HG03139 (cell line): ENCODE measurements around the gene CKS1B.
"Not testable (repeated sequence)": the region's sequence is repeated elsewhere in the genome, so short reads cannot be mapped to it uniquely, and the experiment has no call there.

Experiments used
- ATAC-seq: cut with Tn5 transposase; IDR thresholded peaks from one replicate; pipeline ENCODE4 v1.9.1; 2021; ENCODE audit not compliant: unreplicated experiment

CKS1B gene

GRCh38 chr1:154963643-154964042 lies 10.8 kb upstream of the CKS1B start:
- ATAC-seq: no peak

DNA sequence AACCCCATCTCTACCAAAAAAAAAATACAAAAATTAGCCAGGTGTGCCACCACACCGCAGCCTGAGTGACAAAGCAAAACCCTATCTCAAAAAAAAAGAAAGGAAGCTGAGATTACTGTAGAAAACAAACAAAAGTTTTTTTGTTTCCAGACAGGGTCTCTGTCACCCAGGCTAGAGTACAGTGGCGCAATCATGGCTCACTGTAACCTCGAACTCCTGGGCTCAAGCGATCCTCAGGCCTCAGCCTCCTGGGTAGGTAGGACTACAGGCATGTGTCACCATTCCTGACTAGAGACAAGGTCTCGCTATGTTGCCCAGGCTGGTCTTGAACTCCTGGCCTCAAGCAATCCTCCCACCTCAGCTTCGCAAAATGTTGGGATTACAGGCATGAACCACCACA lies 10.1 kb upstream of the CKS1B start:
- no peak for ATAC-seq

DNA sequence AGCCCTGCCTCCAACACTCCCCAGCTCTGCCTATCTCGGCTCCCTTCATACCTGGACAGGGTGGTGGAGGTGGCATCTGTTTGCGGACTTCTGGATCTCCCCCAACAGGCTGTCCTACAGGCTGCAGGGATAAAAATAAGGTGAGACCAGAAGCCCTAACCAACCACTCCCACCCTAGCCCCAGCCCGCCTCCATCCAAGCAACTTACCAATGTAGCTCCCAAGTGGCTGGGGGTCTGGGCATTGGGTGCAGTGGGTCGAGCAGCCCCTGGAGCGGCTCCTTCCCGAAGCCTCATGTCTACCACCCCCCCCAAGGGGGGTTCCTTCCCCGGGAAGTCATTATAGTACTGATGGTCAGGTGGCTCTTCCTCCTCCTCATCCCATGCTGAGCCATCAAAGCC lies 8.4 kb upstream of the CKS1B start:
- ATAC-seq: no peak

DNA sequence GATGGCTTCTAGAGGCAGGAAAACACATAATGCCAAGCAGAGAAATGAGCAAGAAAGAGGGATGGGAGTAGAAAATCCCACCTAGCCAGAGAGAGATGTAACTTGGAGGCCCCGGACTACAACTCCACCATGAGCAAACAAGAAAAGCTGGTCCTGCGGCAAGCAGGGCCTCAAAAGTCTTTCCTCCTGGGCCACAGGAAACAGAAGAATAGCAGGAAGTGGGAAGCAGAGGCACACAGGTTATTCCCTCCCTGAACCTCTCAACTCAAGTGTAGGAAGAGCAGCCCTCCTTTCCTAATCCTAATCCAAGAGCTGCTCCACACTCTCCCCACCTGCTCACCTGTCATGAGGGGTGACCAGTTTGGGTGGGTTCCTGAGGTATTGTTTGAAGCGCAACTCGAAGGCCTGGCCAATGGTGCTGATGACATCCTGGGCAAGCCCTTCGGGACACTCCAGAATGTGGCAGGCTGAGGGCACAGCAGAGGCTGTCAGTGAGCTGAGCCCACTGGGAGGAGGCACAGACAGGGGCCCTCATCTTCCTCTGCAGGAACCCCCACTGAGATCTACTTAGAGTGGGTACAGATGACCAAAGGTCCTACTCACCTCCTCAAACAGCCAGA lies 7.0 kb upstream of the CKS1B start:
- ATAC-seq: no peak

GRCh38 chr1:154968731-154969130 lies 5.8 kb upstream of the CKS1B start:
- no peak for ATAC-seq

GRCh38 chr1:154969246-154969645 lies 5.2 kb upstream of the CKS1B start:
- ATAC-seq: no peak

GRCh38 chr1:154969860-154970452 lies 4.5 kb upstream of the CKS1B start:
- ATAC-seq: no peak

- ATAC-seq: no peak
Measured at GRCh38 chr1:154970631-154971340, 3.7 kb upstream of the CKS1B start, which contains the start of gene SHC1. Gene SHC1 (minus strand): TSS chr1:154970747. CDS start chr1:154970526, 221 bp downstream.

GRCh38 chr1:154971341-154971998 lies 3.0 kb upstream of the CKS1B start:
- no peak for ATAC-seq

GRCh38 chr1:154972213-154972516 lies 2.3 kb upstream of the CKS1B start:
- ATAC-seq: no peak

GRCh38 chr1:154972517-154973343 lies 1.8 kb upstream of the CKS1B start:
- no peak for ATAC-seq

- ATAC-seq: peak; percentile 13
Measured at GRCh38 chr1:154973344-154974101, 958 bp upstream of the CKS1B start.

DNA sequence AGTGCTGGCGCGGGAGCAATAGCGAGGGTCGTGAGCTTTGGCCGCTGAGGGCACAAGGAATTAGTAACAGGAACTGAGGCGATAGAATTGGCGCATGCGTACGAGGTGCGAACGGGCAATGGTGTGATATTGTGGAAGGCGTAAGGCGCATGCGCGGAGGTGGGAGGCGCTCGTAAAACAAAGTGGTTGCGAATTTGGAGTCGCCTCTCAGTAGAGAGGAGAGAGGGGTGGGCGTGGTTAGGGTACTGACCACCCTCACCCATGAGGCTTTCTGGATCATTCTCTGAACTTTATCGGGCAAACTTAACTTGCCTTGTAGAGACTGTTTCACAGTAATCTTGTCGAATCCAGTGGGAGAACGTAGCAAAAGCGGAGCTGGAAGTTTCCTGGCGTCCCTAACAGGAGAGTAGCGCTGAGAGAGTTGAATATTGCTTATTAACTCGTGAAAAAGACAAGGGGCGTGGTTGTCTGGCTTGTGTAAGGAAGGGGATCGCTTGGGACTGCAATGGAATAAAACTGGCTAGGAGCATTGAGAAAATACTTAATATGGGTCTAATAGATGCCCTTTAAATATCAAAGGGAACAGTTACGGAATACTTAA lies 427 bp downstream of the CKS1B start:
- ATAC-seq: peak; percentile 33

- no peak for ATAC-seq
Measured at GRCh38 chr1:154975409-154976059, 1.1 kb downstream of the CKS1B start.

DNA sequence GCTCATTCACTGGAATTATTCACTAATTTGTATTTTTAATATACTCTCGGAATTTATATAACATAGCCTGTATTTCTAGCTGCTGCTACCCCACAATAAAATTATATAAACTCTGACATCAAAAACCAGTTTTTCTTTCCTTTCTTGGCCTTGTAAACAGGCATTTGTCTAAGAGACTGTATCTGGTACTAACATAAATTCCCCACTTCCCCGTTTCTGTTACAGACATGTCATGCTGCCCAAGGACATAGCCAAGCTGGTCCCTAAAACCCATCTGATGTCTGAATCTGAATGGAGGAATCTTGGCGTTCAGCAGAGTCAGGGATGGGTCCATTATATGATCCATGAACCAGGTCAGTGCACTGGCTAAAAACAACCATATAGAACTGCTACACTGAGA lies 3.3 kb downstream of the CKS1B start:
- ATAC-seq: not testable (repeated sequence)

DNA sequence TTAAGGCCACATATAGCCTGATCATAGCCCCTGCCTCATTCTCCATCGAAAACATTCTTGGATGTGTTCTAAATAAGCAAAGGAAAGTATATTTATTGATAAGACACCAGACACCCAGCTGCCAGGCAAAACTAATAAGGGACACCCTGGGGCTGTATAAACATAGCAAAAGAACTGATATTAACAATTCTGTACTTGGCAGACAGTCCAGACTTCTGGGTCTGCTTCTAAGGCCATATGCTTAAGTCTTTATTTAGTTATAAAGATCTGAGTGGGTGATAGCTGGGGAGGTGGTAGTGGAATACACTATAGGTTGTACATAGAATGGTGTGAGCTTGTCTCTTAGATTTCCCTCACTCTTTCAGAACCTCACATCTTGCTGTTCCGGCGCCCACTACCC lies 3.9 kb downstream of the CKS1B start:
- ATAC-seq: no peak

DNA sequence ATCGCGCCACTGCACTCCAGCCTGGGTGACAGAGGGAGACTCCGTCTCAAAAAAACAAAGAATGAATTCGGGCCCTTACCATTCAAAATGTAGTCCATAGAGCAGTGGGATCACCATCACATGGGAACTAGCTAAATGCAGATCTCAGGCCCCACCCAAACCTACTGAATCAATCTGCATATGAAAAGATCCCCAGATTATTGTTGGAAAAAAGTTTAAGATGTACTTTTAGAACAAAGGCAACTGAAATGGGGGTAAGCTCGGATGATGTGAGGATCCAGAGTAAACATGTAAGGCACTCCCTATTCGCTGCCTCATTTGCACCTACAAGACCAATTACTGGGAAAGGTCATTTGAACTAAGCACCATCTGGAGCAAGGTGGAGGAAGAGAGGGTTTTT lies 7.9 kb downstream of the CKS1B start:
- ATAC-seq: no peak

DNA sequence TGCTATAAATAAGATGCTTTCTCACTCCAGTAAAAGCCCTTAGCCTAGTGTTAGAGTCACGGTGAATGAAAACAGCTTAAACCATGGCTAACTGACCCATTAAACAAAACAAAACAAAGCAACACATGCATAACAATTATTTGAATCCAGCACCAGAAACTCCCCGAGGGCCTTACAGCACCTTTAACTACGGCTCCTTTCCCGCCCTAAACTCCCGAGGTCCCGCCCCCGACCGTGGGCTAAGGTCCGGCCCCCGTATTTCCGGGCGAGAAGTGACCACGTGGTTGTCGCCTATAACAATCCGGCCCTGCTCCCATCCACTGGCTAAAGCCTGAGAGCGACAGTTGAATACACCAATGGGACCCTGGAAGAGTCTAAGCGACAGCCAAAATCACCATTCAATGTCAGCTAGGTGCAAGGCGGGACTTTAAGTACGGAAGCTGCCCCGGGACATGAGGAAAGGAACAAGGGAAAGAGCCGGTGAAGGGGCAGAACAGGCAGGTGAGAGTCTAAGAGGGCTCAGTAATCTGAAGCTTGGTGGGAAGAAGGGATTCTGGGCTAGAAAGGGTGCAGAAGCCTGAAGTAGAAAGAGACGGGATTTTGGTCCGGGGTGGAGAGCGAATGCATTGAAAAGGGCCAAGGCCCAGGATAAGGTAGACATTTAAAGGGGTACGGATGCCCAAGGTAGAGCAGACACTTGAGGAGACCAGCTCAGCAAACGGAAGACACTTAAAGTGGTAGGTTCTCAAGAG lies 8.6 kb downstream of the CKS1B start, which contains the start of gene FLAD1:
FLAD1 (plus strand) TSS at position 448 of the 752 bp plus-strand sequence. CDS start 351 bp downstream, outside the sequence.
- ATAC-seq: peak; percentile 96
